Measurements from ENCODE around the gene TXNRD3. TPM values are rescaled to one million over a fixed set of nuclear protein-coding genes. Genes with fewer than 3 reads are reported as not detected.

TXNRD3 gene
- total RNA-seq, 1 donor from 2014 or later: 1.8 TPM

- no peaks in the 10 kb centered on the region for H3K36me3 Mint-ChIP-seq (ENCODE audit: unreplicated experiment)
- H3K27ac Mint-ChIP-seq (ENCODE audit: unreplicated experiment): no peak overlapping the region
- TF ChIP-seq, protein P1, sequence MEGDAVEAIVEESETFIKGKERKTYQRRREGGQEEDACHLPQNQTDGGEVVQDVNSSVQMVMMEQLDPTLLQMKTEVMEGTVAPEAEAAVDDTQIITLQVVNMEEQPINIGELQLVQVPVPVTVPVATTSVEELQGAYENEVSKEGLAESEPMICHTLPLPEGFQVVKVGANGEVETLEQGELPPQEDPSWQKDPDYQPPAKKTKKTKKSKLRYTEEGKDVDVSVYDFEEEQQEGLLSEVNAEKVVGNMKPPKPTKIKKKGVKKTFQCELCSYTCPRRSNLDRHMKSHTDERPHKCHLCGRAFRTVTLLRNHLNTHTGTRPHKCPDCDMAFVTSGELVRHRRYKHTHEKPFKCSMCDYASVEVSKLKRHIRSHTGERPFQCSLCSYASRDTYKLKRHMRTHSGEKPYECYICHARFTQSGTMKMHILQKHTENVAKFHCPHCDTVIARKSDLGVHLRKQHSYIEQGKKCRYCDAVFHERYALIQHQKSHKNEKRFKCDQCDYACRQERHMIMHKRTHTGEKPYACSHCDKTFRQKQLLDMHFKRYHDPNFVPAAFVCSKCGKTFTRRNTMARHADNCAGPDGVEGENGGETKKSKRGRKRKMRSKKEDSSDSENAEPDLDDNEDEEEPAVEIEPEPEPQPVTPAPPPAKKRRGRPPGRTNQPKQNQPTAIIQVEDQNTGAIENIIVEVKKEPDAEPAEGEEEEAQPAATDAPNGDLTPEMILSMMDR (IDR thresholded peaks at IDR 0.05; ENCODE audit: partially characterized antibody, unreplicated experiment): no peak
- no peak overlapping the region for H3K4me3 Mint-ChIP-seq (ENCODE audit: unreplicated experiment)
- DNase-seq: no peak
- H3K9me3 Mint-ChIP-seq (ENCODE audit: unreplicated experiment): peaks cover 2% of the 10 kb centered on the region
- no peaks in the 10 kb centered on the region for H3K27me3 Mint-ChIP-seq (ENCODE audit: unreplicated experiment)
- peaks cover 8% of the 10 kb centered on the region for H3K4me1 Mint-ChIP-seq (ENCODE audit: low read depth, unreplicated experiment)
These were observed 33.1 kb downstream of the TXNRD3 start for GRCh38 chr3:126621627-126622345.

GRCh38 chr3:126621171-126621570 is 33.8 kb downstream of the TXNRD3 start:
- DNase-seq: no peak
- TF ChIP-seq, protein P1 (IDR thresholded peaks at IDR 0.05; ENCODE audit: partially characterized antibody, unreplicated experiment): no peak
- H3K27me3 Mint-ChIP-seq (ENCODE audit: unreplicated experiment): no peaks in the 10 kb centered on the region
- no peak overlapping the region for H3K27ac Mint-ChIP-seq (ENCODE audit: unreplicated experiment)
- peaks cover 8% of the 10 kb centered on the region for H3K4me1 Mint-ChIP-seq (ENCODE audit: low read depth, unreplicated experiment)
- peaks cover 2% of the 10 kb centered on the region for H3K9me3 Mint-ChIP-seq (ENCODE audit: unreplicated experiment)
- no peaks in the 10 kb centered on the region for H3K36me3 Mint-ChIP-seq (ENCODE audit: unreplicated experiment)
- H3K4me3 Mint-ChIP-seq (ENCODE audit: unreplicated experiment): no peak overlapping the region

DNA sequence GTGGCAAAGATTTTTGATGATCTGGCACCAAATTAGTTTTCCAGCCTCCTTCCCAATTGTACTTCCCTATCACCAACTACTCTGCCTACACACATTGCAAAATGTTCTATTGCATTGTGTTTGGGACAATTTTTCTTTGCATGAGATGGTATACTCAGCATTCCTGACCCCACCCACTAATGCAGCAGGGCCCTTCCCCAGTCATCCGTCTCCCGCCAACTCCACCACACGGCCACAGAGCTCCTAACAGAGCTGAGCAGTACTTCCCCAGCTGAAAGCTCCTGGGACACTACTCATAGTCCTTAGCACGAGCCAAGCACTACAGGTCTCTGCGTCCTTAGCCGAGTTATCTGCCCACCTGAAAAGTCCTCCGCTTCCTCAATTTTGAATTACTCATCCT is 34.2 kb downstream of the TXNRD3 start:
- TF ChIP-seq, protein P1 (IDR thresholded peaks at IDR 0.05; ENCODE audit: partially characterized antibody, unreplicated experiment): no peak
- no peak for DNase-seq
- Mint-ChIP-seq H3K27me3 (ENCODE audit: unreplicated experiment) (no peaks in the 10 kb centered on the region), H3K27ac (ENCODE audit: unreplicated experiment) (no peak overlapping the region), H3K4me1 (ENCODE audit: low read depth, unreplicated experiment) (peaks cover 8% of the 10 kb centered on the region), H3K9me3 (ENCODE audit: unreplicated experiment) (peaks cover 2% of the 10 kb centered on the region), H3K36me3 (ENCODE audit: unreplicated experiment) (no peaks in the 10 kb centered on the region), H3K4me3 (ENCODE audit: unreplicated experiment) (no peak overlapping the region)

GRCh38 chr3:126618760-126619159 is 36.2 kb downstream of the TXNRD3 start:
- TF ChIP-seq, protein P1 (IDR thresholded peaks at IDR 0.05; ENCODE audit: partially characterized antibody, unreplicated experiment): no peak
- Mint-ChIP-seq H3K9me3 (ENCODE audit: unreplicated experiment) (peaks cover 2% of the 10 kb centered on the region), H3K4me1 (ENCODE audit: low read depth, unreplicated experiment) (peaks cover 8% of the 10 kb centered on the region), H3K4me3 (ENCODE audit: unreplicated experiment) (no peak overlapping the region), H3K36me3 (ENCODE audit: unreplicated experiment) (no peaks in the 10 kb centered on the region), H3K27ac (ENCODE audit: unreplicated experiment) (no peak overlapping the region), H3K27me3 (ENCODE audit: unreplicated experiment) (no peaks in the 10 kb centered on the region)
- DNase-seq: no peak

DNA sequence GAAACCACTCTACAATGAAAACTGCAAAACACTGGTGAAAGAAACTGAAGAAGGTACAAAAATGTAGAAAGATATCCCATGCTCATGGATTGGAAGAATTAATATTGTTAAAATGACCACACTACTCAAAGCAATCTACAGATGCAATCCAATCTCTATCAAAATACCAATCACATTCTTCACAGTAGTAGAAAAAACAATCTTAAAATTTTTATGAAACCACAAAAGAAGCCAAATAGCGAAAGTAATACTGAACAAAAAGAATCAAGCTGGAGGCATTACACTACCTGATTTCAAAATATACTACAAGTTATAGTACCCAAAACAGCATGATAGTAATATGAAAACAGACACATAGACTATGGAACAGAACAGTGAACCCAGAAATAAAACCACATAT is 36.9 kb downstream of the TXNRD3 start:
- H3K27me3 Mint-ChIP-seq (ENCODE audit: unreplicated experiment): no peaks in the 10 kb centered on the region
- H3K4me1 Mint-ChIP-seq (ENCODE audit: low read depth, unreplicated experiment): peaks cover 9% of the 10 kb centered on the region
- TF ChIP-seq, protein P1 (IDR thresholded peaks at IDR 0.05; ENCODE audit: partially characterized antibody, unreplicated experiment): no peak
- H3K4me3 Mint-ChIP-seq (ENCODE audit: unreplicated experiment): no peak overlapping the region
- peaks cover 2% of the 10 kb centered on the region for H3K9me3 Mint-ChIP-seq (ENCODE audit: unreplicated experiment)
- H3K27ac Mint-ChIP-seq (ENCODE audit: unreplicated experiment): no peak overlapping the region
- no peaks in the 10 kb centered on the region for H3K36me3 Mint-ChIP-seq (ENCODE audit: unreplicated experiment)
- DNase-seq: no peak
